H1 (cell line): Measurements from ENCODE around the gene MZF1. TPM values are rescaled to one million over a fixed set of nuclear protein-coding genes. Genes with fewer than 3 reads are reported as not detected.

ENCODE experiments used
- POLR2AphosphoS5 ChIP-seq: IDR thresholded peaks from 2 replicates; pipeline ENCODE4 v1.6.1; 2011; ENCODE audit warnings: low read depth, low read length
- polyA plus RNA-seq, 7 experiments: library from polyadenylated mRNA; depleted of rRNA in 3 of 7; stranded (reverse) in 5 of 7; unstranded in 2 of 7; fragments of >200 nt in 5 of 7; fragments of 200-250 nt in 2 of 7; gene quantifications; 1 replicate in 5 of 7; 2 replicates in 1 of 7; 4 replicates in 1 of 7; pipeline versions ENCODE4 v1.2.1 to v1.2.3, GENCODE V29; 2011 to 2013; ENCODE audit warnings: missing spikeins in 2 of 7, mixed read lengths in 2 of 7
- total RNA-seq: library from RNA; stranded (reverse); fragmentation: NEBNext Ultra II Directional; extraction: Animal tissue kit (Norgen Biotek cat#: 25700); gene quantifications from 2 replicates; pipeline ENCODE4 v1.2.1, GENCODE V29; 2021

The MZF1 gene
- total and polyA plus RNA-seq, 2 of the 8 experiments (the other 6 are each of a cell fraction or from before 2014, with no cell fraction given) = 15.2 to 25.0 TPM

- 0 out of 2 replicates have a peak, but pooled peaks have one; percentile 60 for TF ChIP-seq POLR2AphosphoS5
- TF ChIP-seq, all 59 proteins: peak for 7
Measured at GRCh38 chr19:58544591-58545285, 28.4 kb downstream of the MZF1 start (continued).
